Kidney (tissue), 14 donors: ENCODE data around the gene DNM2. TPM values are rescaled to one million over a fixed set of nuclear protein-coding genes. Genes with fewer than 3 reads are reported as not detected.

Experiments
- DNase-seq, 5 donors: peaks; one replicate each; pipeline ENCODE4 v3.0.0-alpha.2; 2013 to 2020
- FAIRE-seq: peaks from 2 replicates; lab custom pipeline; 2012; peaks lifted over from hg19 to GRCh38; lab: Jason Lieb, UNC
- H3K27ac ChIP-seq, 2 donors: one replicate each; pipeline ENCODE4 v1.7.0; 2013; ENCODE audit warnings: low read depth in 2 of 2, low read length in 2 of 2, inconsistent platforms in 1 of 2
- H3K27me3 ChIP-seq: one replicate; pipeline ENCODE4 v1.7.1; 2013; ENCODE audit warnings: low read length, inconsistent platforms; ENCODE audit not compliant: control insufficient read depth, insufficient read depth
- H3K36me3 ChIP-seq, 3 donors: one replicate each; pipeline versions ENCODE4 v1.7.0 to v1.7.1; 2013; ENCODE audit warnings: low read length in 3 of 3, control low read depth in 1 of 3, inconsistent platforms in 1 of 3; ENCODE audit not compliant: insufficient read depth in 3 of 3, control insufficient read depth in 2 of 3
- H3K4me1 ChIP-seq, 3 donors: one replicate each; pipeline versions ENCODE4 v1.7.0 to v1.7.1; 2013; ENCODE audit warnings: low read length in 3 of 3, inconsistent platforms in 1 of 3, low read depth in 1 of 3; ENCODE audit not compliant: control insufficient read depth in 2 of 3, insufficient read depth in 2 of 3
- H3K4me3 ChIP-seq, 3 donors: one replicate each; pipeline versions ENCODE4 v1.7.0 to v1.8.1; 2013; ENCODE audit warnings: low read length in 3 of 3, control low read depth in 1 of 3, inconsistent platforms in 1 of 3
- H3K9ac ChIP-seq, 3 donors: one replicate each; pipeline versions ENCODE4 v1.7.0 to v1.7.1; 2013; ENCODE audit warnings: low read length in 3 of 3, control low read depth in 1 of 3, inconsistent platforms in 1 of 3
- H3K9me3 ChIP-seq, 3 donors: one replicate each; pipeline versions ENCODE4 v1.7.0 to v1.7.1; 2013; ENCODE audit warnings: low read length in 3 of 3, control low read depth in 1 of 3, inconsistent platforms in 1 of 3; ENCODE audit not compliant: control insufficient read depth in 2 of 3, insufficient read depth in 1 of 3
- CTCF ChIP-seq: IDR thresholded peaks from 3 replicates; pipeline ENCODE4 v1.5.1; 2012; ENCODE audit warnings: mild to moderate bottlenecking, moderate library complexity, borderline replicate concordance; ENCODE audit not compliant: insufficient read depth; ENCODE audit errors: extremely low read depth
- intact Hi-C: fragments of 100-400 bp; cut with DNase I; formaldehyde crosslinking; loops from one replicate; pipeline ENCODE4 v1.11.1; 2022
- polyA plus RNA-seq: library from polyadenylated mRNA; stranded (reverse); fragments of 350-450 nt; fragmentation: Illumina TruSeq; extraction: RNeasy Lipid Tissue Mini Kit (QIAGEN cat#74804); gene quantifications from one replicate; pipeline ENCODE4 v1.2.3, GENCODE V29; 2014; ENCODE audit warnings: low read depth, low replicate concordance; ENCODE audit not compliant: insufficient read depth
- total RNA-seq: library from RNA; stranded (reverse); fragmentation: NEBNext Ultra II Directional; extraction: Animal tissue kit (Norgen Biotek cat#: 25700); gene quantifications from one replicate; pipeline ENCODE4 v1.2.1, GENCODE V29; 2021
- donor health status: control.
- donor health status: control.
- donor health status: control.
- donor health status: control.
- donor health status: control.
- donor health status: DM: yes; HTN: yes; CAD: no.
- donor health status: Normal renal cell carcinoma (clear cell type).

Gene DNM2
- total and polyA plus RNA-seq, 2 donors from 2014 or later = 79.0 to 226 TPM

GRCh38 chr19:10727685-10728201 lies 9.9 kb downstream of the DNM2 start:
- FAIRE-seq (no peak), DNase-seq (no peak)
- Histone ChIP-seq H3K9ac (no peak overlapping the region), H3K4me3 (peak overlapping the region in 1 of 3 donors; percentile 8), H3K36me3 (no peaks in the 10 kb centered on the region), H3K27me3 (no peaks in the 10 kb centered on the region), H3K9me3 (no peaks in the 10 kb centered on the region), H3K27ac (peak overlapping the region; percentile 37 to 46), H3K4me1 (peaks cover 0 to 37% (median 7%) of the 10 kb centered on the region in 3 donors)
- no peak for TF ChIP-seq CTCF
- intact Hi-C loops = no loop called here

- peak overlapping the region in 1 of 2 donors; percentile 30 for H3K27ac ChIP-seq
- peaks cover 0 to 35% (median 7%) of the 10 kb centered on the region in 3 donors for H3K4me1 ChIP-seq
- no peak overlapping the region for H3K9ac ChIP-seq
Observed at GRCh38 chr19:10729411-10729810, 11.5 kb downstream of the DNM2 start.

GRCh38 chr19:10730932-10731331 lies 13.1 kb downstream of the DNM2 start:
- FAIRE-seq = no peak
- Histone ChIP-seq H3K36me3 (no peaks in the 10 kb centered on the region), H3K9ac (no peak overlapping the region), H3K4me1 (peaks cover 0 to 27% (median 7%) of the 10 kb centered on the region in 3 donors), H3K27me3 (no peaks in the 10 kb centered on the region), H3K27ac (peak overlapping the region; percentile 41 to 57), H3K4me3 (no peak overlapping the region), H3K9me3 (no peaks in the 10 kb centered on the region)
- no peak for DNase-seq
- intact Hi-C loops = no loop called here
- no peak for TF ChIP-seq CTCF

More at GRCh38 chr19:10729411-10729810, 11.5 kb downstream of the DNM2 start:
- H3K36me3 ChIP-seq = no peaks in the 10 kb centered on the region
- H3K27me3 ChIP-seq = no peaks in the 10 kb centered on the region
- H3K4me3 ChIP-seq = no peak overlapping the region
- FAIRE-seq = no peak
- no peak for DNase-seq
- intact Hi-C loops = no loop called here
- TF ChIP-seq CTCF = no peak
- no peaks in the 10 kb centered on the region for H3K9me3 ChIP-seq

GRCh38 chr19:10735741-10736140 lies 17.9 kb downstream of the DNM2 start:
- TF ChIP-seq CTCF = no peak
- no peak for DNase-seq
- H3K36me3 ChIP-seq = peaks cover 0 to 4% (median 0%) of the 10 kb centered on the region in 3 donors
- H3K27me3 ChIP-seq = no peaks in the 10 kb centered on the region
- peaks cover 0 to 9% (median 8%) of the 10 kb centered on the region in 3 donors for H3K4me1 ChIP-seq
- FAIRE-seq = no peak
- H3K4me3 ChIP-seq = no peak overlapping the region
- intact Hi-C loops = no loop called here
- no peak overlapping the region for H3K27ac ChIP-seq
- H3K9ac ChIP-seq = no peak overlapping the region
- H3K9me3 ChIP-seq = no peaks in the 10 kb centered on the region
